Amygdala (tissue), 56 donors: ENCODE data around the gene XCR1.
"Not testable (repeated sequence)": the region's sequence is repeated elsewhere in the genome, so short reads cannot be mapped to it uniquely, and the experiment has no call there.

Experiments
- DNase-seq, 56 donors: peaks; one replicate each; lab custom pipeline; 2025; lab: John Stamatoyannopoulos, UW

XCR1 gene

DNA sequence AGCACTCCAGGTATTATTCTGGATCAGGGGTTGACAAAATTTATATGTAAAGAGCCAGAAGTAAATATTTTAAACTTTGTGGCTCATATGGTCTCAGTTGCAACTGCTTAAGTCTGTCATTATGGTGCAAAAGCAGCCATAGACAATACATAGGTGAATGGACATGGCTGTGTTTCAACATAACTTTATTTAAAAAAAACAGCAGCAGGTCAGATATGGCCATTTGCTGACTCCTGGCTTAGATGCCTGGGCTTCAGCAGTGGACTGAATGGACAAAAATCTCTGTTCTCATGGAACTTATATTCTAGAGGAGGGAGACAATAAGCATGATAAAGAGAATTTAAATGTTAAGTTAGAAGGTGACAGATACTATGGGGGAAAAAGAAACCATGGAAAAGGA lies 20.0 kb downstream of the XCR1 start:
- DNase-seq, result no peak

DNA sequence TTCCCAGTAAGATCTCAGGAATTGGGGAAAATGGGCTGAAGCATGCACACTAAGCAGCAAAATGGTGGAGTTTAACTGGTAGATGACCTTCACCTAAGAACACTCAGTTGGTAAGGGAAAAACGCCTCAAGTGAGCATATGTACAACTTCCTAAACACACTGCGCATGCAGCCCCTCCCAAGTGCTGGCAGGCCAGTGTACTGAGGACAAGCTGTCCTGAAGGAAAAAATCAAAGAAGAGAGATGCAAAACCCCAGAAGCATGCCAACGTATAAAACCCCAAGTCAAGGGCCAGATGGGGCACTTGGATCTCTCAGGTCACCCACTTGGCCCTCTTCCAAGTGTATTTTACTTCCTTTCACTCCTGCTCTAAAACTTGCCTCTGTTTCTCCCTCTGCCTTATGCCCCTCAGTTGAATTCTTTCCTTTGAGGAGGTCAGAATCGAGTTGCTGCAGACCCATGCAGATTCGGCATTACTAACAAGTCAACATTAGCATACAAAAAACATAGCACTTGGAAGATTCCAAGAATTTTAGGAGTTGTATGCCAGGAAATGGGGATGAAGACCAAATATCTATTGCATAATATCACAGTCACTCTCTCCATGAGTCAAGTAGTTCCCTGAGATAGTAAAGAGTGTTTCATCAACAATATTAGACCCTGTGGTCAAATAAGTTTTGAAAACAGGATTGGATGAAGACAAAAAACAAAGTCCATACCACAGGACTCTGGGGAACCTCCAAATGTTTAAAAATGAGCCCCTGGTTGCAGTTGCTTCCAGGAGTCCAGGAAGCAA lies 20.8 kb downstream of the XCR1 start:
- no peak for DNase-seq

DNA sequence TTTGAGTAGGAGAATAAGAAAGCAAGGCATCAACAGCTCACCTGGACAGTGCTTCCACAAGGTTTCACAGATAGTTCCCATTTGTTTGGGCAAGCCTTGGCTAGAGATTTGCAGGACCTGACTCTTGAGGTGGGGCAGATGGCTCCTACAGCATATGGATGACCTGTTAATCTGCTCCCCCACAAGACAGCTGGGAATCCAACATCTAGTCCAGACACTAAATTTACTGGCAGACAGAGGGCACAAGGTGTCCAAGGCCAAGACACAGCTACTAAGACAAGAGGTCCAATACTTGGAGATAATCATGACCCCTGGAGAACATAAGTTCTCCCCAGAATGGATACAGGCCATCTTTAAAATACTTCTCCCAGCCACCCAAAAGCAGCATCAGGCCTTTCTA lies 23.6 kb downstream of the XCR1 start:
- not testable (repeated sequence) for DNase-seq

GRCh38 chr3:46001178-46001577 lies 26.1 kb downstream of the XCR1 start:
- peak in 6 of 56 donors; percentile 4 to 34 (median 8) for DNase-seq

DNA sequence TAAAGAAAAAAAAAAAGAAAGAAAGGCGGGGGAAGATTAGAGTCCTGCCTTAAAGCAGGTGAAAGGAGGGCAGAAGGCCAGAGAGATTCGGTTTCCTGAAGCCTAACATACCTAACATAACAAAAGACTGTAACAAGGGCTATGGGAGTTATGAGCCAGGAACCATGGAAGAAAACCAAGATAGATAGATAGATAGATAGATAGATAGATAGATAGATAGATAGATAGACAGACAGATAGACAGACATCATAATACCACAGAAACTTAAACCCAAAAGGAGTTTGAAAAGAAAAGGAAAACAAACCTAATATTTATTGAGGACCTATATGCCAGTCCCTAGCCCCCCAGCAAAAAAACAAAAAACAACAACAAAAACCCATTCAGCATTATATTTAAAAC lies 29.3 kb downstream of the XCR1 start:
- no peak for DNase-seq

- DNase-seq, result not testable (repeated sequence)
These were observed 29.8 kb downstream of the XCR1 start for GRCh38 chr3:45997499-45997898.

DNA sequence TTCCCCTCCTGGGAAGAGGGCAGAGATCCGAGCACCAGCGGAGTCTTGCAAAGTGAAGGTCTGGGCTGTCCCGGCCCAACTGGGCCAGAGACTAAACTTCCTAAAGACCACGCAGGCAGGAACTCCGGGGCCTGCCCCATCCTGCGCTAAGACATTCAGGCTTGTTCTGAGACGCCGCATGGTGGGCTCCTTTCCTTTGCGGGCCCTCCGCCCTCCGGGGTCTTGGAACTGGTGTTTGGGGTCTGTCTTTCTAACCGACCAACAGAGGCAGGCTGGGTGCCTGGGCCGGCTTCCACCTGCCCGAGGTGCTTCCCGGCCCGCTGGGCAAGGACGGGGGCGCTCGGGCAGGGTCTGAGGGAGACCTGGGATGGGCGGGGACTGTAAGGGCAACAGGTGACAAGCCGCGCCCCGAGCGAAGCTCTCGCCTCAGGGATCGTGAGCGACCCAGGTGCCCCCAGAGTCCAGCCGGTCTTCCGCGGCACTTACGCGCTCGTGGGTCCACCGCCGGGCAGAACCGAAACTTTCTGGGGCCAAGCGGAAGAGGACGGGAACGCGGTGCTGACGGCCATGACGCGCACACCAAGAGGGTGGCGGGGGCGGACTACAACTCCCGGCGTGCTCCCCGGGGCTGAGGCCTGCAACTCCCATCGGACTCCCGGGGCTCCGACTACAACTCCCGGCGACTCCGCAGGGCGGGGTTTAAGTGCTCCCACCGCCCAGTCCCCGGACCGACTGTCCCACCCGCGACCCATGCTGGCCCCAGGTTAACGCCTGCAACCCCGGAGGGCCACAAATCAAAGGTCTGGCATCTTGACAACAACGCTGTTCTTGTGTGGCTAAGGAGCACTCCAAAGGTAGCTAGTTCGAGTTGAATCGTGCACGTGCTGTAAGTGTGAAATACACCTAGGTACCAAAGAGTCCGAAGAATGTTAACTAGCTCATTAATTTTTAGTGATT lies 31.8 kb downstream of the XCR1 start, which contains the start of gene FYCO1:
FYCO1 (minus strand) TSS at position 589 of the 957 bp plus-strand sequence. CDS start 10,914 bp downstream, outside the sequence.
- peak; percentile 40 to 94 (median 82) for DNase-seq

GRCh38 chr3:45994419-45995235 lies 32.7 kb downstream of the XCR1 start:
- peak in 3 of 56 donors; percentile 36 to 41 (median 40) for DNase-seq

- no peak for DNase-seq
These were observed 33.8 kb downstream of the XCR1 start for GRCh38 chr3:45993421-45994027.

GRCh38 chr3:45992821-45993221 lies 34.5 kb downstream of the XCR1 start:
- no peak for DNase-seq

DNA sequence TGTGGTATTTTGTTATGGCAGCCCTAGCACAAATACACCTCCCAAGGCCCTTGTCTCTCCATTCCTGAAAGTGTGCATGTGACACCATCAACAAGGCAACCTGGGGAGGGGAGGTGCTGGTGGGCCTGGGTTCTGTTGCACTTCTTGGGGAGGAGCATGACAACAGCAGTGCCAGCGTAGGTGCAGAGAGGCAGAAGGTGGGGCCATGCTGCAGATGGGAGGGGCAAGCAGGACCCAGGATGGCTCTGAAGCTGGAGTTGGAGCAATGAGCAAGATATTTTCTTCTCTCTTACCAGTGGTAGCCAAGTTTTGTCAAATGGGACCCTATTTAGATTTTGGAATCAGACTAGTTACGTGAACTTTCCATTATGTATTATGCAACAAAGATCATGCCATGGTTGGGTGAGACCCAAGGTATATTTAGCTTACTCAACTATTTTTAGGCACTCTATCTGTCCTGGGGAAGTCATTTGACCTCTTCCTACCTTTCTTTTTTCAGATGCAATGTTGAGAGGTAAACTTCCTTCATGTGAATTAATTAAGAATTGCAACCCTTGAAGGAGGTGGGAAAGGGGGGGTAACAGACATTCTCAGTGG lies 35.1 kb downstream of the XCR1 start:
- DNase-seq, result no peak

GRCh38 chr3:45991341-45991740 lies 35.9 kb downstream of the XCR1 start:
- DNase-seq, result no peak

DNA sequence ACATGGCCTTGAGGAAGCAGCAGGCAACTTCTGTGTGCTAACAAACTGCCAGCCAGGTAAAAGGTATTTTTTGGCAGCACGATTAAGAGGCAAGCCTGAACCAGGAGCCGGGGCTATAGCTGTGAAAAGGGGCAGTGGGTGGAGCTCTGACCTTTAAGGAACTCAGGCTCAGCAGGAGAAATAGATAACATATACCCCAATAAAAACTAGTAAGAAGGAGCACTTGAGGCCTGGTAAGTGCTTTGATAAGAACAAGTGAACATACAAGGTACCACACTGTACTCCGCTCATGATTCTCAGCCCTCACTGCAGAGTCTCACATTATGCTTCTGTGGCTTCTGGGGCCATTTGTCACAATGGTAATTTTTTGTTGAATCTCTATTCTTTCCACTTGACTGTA lies 37.1 kb downstream of the XCR1 start:
- no peak for DNase-seq

DNA sequence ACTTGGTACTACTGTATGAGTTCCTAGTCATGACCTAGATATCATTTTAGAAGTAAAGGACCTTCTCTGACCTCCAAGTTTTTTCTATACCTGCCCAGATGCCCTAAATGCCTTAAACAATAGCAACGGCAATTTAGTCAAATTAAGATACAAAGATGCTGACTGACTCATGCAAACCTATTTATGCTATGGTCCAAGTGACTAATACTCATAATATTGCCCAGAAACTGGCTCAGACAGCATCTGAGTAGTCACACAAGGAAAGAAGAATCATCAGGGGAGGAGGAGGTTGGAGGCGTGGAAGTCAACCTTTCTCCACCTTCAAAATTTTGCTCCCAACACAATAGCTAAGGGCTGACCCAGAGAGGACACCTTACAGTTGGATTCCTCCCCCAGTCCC lies 38.5 kb downstream of the XCR1 start:
- DNase-seq, result no peak

- DNase-seq, result no peak
These were observed 38.9 kb downstream of the XCR1 start for GRCh38 chr3:45988362-45988761.

DNA sequence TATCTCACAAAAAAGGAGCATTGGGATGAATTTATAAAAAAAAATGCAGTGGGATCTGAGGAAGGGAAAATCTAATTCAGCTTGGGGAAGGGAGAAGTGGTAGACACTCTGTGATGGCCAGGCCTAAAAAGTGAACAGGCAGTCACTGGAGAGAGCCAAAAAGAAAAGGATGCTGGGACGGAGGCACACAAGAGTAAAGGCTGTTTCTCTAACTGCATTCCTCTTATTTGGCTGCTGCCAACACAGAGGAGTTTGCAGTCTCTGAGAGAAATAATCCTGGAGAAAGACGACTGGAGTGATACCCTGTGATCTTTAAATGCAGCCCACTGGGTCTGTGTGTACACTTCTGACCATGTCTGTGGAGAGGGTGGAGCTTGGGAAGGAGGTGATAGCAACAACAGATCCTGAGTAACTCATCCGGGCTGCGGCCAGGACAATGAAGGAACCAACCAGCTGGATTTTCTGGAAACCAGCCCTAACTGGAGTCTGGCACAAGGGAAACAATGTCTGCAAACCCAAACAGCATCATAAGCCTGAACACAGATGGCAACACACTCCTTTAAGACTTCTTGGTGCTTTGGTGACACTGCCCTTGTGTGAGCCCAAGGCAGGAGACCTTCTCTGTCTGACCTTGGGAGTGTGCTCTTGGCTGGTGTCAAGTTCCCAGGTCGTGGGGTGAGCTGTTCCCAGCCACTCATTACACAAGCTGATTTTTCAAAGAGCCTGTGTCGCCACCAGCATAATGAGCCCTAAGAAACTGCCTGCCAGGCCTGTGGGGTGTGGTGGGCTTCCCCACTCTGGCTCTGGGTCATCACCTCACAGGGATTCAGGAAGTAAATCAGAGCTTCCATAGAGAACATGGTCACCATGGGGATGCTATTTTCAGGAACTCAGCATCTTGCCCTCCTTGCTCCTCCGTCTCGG lies 39.7 kb downstream of the XCR1 start:
- peak in 32 of 56 donors; percentile 4 to 65 (median 35) for DNase-seq

- DNase-seq, result no peak
These were observed 40.8 kb downstream of the XCR1 start for GRCh38 chr3:45986303-45986982.
